Measurements from ENCODE around the gene P4HA2. TPM values are rescaled to one million over a fixed set of nuclear protein-coding genes. Genes with fewer than 3 reads are reported as not detected.
"Not testable (repeated sequence)": the region's sequence is repeated elsewhere in the genome, so short reads cannot be mapped to it uniquely, and the experiment has no call there.

Gene P4HA2
- total RNA-seq, 1 experiment from 2014 or later = 239 TPM

DNA sequence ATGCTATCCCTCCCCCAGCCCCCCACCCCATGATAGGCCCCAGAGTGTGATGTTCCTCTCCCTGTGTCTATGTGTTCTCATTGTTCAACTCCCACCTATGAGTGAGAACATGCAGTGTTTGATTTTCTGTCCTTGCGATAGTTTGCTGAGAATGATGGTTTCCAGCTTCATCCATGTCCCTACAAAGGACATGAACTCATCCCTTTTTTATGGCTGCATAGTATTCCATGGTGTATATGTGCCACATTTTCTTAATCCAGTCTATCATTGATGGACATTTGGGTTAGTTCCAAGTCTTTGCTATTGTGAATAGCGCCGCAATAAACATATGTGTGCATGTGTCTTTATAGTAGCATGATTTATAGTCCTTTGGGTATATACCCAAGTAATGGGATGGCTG lies 82.3 kb downstream of the P4HA2 start:
- DNase-seq (ENCODE audit: low read depth) = not testable (repeated sequence)

DNA sequence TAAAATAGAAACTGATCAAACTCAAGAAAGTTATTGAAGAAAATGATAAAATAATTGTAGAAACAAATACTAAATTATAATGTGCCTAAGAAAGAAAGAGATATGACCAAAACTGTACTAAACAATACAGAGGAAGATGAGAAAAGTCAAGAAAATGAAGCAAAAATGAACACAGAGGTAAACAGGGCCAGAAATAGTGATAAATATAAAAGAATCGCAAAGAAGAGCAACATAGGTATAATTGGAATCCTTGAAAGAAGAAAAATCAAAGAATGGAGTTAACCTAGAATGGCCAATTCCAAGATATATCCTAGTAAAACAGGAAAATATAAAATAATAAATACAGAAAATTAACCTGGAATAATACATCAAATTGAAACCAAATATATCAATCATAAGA lies 84.5 kb downstream of the P4HA2 start:
- no peak for DNase-seq (ENCODE audit: low read depth)

DNA sequence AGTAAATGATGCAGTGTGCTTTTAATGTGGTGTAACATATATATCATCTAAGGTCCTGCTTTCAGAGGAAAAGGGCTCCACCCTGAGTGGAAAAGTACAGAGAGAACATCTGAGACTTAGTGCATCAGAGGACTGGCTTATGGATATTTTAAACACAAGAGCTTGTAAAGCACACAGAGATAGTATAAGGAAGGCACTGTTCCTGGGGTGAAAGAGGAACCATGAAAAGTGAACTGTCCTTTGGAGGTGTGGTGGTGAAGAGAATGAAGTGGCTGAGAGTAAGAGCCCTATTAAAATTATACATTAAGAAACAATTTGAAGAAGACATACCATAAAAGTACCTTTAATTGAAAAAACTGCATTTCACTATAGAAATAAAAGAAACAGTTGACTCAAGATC lies 85.2 kb downstream of the P4HA2 start:
- DNase-seq (ENCODE audit: low read depth) = no peak

Other genes with a start within 250 kb of the P4HA2 start
- not detected in 2 replicates for gene ACSL6, start 216.2 kb downstream of the P4HA2 start, total RNA-seq (2014; rRNA removed; shearing (Covaris generic))
- not detected in 2 replicates for gene IL3, start 167.2 kb downstream of the P4HA2 start, total RNA-seq (2014; rRNA removed; shearing (Covaris generic))
- gene CSF2, start 154.1 kb downstream of the P4HA2 start, total RNA-seq (2014; rRNA removed; shearing (Covaris generic)) = 4.8 and 6.4 TPM in 2 replicates
- 0.48 TPM in 1 of 2 replicates, not detected in the other for gene PDLIM4, start 29.8 kb upstream of the P4HA2 start, total RNA-seq (2014; rRNA removed; shearing (Covaris generic))
- 6.7 and 6.9 TPM in 2 replicates for gene SLC22A4, start 66.5 kb upstream of the P4HA2 start, total RNA-seq (2014; rRNA removed; shearing (Covaris generic))
- gene SLC22A5, start 141.9 kb upstream of the P4HA2 start, total RNA-seq (2014; rRNA removed; shearing (Covaris generic)) = 2.5 and 4.0 TPM in 2 replicates

All from RPMI7951 (cell line).